ENCODE data around the gene DCST1. TPM values are rescaled to one million over a fixed set of nuclear protein-coding genes. Genes with fewer than 3 reads are reported as not detected.
A peak's percentile ranks its signal among the peaks of the same experiment; 100 is the strongest.

Gene DCST1
- total and polyA plus RNA-seq, 2 of the 13 experiments (the other 11 are each of a cell fraction or from before 2014, with no cell fraction given), result 0.04 TPM; not detected in 1

GRCh38 chr1:154999571-155000410, 33.8 kb upstream of the DCST1 start (continued):
- TF ChIP-seq FOXP1 (IDR thresholded peaks at IDR 0.05) (no peak), FOXP1 (CRISPR knock-in tag; IDR thresholded peaks at IDR 0.05) (no peak), BRCA1 (CRISPR knock-in tag; IDR thresholded peaks at IDR 0.05) (no peak), ZNF781 (CRISPR knock-in tag; IDR thresholded peaks at IDR 0.05; ENCODE audit: borderline replicate concordance, not compliant biosample characterization) (no peak), ZNF564 (CRISPR knock-in tag; IDR thresholded peaks at IDR 0.05) (0 out of 2 replicates have a peak, but pooled peaks have one; percentile 48), ARNT (IDR thresholded peaks at IDR 0.05) (no peak), ETV5 (CRISPR knock-in tag; IDR thresholded peaks at IDR 0.05; ENCODE audit: borderline replicate concordance) (no peak), CHCHD3 (CRISPR knock-in tag; IDR thresholded peaks at IDR 0.05) (no peak), ZNF253 (CRISPR knock-in tag; IDR thresholded peaks at IDR 0.05; ENCODE audit: borderline replicate concordance) (no peak), ZNF446 (CRISPR knock-in tag; IDR thresholded peaks at IDR 0.05) (0 out of 2 replicates have a peak, but pooled peaks have one; percentile 53), ZNF605 (CRISPR knock-in tag; IDR thresholded peaks at IDR 0.05) (peak; percentile 69)
- TF ChIP-seq, protein P1, sequence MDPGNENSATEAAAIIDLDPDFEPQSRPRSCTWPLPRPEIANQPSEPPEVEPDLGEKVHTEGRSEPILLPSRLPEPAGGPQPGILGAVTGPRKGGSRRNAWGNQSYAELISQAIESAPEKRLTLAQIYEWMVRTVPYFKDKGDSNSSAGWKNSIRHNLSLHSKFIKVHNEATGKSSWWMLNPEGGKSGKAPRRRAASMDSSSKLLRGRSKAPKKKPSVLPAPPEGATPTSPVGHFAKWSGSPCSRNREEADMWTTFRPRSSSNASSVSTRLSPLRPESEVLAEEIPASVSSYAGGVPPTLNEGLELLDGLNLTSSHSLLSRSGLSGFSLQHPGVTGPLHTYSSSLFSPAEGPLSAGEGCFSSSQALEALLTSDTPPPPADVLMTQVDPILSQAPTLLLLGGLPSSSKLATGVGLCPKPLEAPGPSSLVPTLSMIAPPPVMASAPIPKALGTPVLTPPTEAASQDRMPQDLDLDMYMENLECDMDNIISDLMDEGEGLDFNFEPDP (CRISPR knock-in tag; conservative IDR thresholded peaks at IDR 0.05), result 0 out of 2 replicates have a peak, but pooled peaks have one; percentile 11
- TF ChIP-seq, protein P2, sequence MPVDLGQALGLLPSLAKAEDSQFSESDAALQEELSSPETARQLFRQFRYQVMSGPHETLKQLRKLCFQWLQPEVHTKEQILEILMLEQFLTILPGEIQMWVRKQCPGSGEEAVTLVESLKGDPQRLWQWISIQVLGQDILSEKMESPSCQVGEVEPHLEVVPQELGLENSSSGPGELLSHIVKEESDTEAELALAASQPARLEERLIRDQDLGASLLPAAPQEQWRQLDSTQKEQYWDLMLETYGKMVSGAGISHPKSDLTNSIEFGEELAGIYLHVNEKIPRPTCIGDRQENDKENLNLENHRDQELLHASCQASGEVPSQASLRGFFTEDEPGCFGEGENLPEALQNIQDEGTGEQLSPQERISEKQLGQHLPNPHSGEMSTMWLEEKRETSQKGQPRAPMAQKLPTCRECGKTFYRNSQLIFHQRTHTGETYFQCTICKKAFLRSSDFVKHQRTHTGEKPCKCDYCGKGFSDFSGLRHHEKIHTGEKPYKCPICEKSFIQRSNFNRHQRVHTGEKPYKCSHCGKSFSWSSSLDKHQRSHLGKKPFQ (CRISPR knock-in tag; IDR thresholded peaks at IDR 0.05; ENCODE audit: insufficient replicate concordance), result no peak
- TF ChIP-seq, protein P3, sequence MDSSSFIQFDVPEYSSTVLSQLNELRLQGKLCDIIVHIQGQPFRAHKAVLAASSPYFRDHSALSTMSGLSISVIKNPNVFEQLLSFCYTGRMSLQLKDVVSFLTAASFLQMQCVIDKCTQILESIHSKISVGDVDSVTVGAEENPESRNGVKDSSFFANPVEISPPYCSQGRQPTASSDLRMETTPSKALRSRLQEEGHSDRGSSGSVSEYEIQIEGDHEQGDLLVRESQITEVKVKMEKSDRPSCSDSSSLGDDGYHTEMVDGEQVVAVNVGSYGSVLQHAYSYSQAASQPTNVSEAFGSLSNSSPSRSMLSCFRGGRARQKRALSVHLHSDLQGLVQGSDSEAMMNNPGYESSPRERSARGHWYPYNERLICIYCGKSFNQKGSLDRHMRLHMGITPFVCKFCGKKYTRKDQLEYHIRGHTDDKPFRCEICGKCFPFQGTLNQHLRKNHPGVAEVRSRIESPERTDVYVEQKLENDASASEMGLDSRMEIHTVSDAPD (CRISPR knock-in tag; IDR thresholded peaks at IDR 0.05), result no peak
- TF ChIP-seq, protein P4, sequence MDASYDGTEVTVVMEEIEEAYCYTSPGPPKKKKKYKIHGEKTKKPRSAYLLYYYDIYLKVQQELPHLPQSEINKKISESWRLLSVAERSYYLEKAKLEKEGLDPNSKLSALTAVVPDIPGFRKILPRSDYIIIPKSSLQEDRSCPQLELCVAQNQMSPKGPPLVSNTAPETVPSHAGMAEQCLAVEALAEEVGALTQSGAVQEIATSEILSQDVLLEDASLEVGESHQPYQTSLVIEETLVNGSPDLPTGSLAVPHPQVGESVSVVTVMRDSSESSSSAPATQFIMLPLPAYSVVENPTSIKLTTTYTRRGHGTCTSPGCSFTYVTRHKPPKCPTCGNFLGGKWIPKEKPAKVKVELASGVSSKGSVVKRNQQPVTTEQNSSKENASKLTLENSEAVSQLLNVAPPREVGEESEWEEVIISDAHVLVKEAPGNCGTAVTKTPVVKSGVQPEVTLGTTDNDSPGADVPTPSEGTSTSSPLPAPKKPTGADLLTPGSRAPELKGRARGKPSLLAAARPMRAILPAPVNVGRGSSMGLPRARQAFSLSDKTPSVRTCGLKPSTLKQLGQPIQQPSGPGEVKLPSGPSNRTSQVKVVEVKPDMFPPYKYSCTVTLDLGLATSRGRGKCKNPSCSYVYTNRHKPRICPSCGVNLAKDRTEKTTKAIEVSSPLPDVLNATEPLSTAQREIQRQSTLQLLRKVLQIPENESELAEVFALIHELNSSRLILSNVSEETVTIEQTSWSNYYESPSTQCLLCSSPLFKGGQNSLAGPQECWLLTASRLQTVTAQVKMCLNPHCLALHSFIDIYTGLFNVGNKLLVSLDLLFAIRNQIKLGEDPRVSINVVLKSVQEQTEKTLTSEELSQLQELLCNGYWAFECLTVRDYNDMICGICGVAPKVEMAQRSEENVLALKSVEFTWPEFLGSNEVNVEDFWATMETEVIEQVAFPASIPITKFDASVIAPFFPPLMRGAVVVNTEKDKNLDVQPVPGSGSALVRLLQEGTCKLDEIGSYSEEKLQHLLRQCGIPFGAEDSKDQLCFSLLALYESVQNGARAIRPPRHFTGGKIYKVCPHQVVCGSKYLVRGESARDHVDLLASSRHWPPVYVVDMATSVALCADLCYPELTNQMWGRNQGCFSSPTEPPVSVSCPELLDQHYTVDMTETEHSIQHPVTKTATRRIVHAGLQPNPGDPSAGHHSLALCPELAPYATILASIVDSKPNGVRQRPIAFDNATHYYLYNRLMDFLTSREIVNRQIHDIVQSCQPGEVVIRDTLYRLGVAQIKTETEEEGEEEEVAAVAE (CRISPR knock-in tag; IDR thresholded peaks at IDR 0.05; ENCODE audit: borderline replicate concordance), result no peak
- TF ChIP-seq, protein P5, sequence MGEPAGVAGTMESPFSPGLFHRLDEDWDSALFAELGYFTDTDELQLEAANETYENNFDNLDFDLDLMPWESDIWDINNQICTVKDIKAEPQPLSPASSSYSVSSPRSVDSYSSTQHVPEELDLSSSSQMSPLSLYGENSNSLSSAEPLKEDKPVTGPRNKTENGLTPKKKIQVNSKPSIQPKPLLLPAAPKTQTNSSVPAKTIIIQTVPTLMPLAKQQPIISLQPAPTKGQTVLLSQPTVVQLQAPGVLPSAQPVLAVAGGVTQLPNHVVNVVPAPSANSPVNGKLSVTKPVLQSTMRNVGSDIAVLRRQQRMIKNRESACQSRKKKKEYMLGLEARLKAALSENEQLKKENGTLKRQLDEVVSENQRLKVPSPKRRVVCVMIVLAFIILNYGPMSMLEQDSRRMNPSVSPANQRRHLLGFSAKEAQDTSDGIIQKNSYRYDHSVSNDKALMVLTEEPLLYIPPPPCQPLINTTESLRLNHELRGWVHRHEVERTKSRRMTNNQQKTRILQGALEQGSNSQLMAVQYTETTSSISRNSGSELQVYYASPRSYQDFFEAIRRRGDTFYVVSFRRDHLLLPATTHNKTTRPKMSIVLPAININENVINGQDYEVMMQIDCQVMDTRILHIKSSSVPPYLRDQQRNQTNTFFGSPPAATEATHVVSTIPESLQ (CRISPR knock-in tag; conservative IDR thresholded peaks at IDR 0.05), result no peak
